HG02840 (cell line): ENCODE data around the gene IQSEC1.

Experiments used
- ATAC-seq: cut with Tn5 transposase; IDR thresholded peaks from one replicate; pipeline ENCODE4 v1.9.1; 2021; ENCODE audit warnings: mild to moderate bottlenecking, moderate library complexity, moderate number of reproducible peaks; ENCODE audit not compliant: unreplicated experiment, low FRiP score

Gene IQSEC1

DNA sequence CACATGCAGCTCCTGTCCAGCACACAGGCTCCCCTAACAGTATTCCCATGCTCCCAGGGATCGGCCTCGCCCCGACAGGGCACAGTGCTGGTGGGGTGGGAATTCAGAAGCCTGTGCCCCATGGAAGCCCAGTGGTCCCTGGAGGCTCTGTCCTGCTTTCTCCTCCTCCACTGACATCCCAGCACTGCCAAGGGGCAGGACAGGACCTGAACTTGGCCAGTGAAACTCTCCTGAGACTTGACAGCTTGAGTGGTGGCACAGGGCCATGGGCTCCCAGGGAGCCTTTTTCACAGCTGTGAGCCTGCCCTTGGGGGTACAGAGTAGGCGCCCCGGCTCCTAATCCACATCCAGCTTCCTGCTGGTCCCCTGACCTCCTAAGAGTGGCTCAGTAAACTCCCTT, 38.4 kb downstream of the IQSEC1 start:
- ATAC-seq, result no peak

DNA sequence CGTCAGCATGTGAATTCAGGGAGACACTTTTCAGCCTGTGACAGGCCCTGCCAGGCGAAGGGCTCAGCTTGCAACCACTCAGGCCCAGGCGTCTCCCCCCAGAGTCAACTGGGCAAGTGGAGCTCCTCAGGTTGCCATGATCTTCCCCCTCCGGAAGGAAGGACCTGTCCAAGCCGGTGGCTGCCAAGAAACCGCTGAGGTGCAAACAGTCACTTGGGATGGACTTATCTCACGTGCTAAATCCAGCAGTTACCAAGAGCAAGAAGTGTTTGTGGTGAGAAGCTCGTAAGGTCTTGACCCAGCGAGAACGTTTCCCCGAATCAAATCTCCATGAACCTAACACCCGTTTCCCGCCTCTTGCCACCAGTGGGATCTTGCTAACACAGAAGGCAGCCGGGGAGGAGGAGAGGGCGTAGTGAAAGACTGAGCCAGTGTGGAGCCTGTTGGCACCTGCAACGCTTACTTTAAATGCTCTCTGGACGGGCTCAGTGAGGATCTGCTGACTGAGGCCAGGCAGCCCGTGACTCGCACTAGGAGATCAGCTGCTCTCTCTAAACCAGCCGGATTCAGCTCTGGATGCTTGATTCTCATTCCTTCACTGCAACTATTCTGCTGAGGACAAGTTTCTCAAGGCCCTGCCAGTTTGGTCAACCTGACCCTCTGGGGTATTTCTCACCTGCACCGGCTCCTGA, 39.0 kb downstream of the IQSEC1 start:
- no peak for ATAC-seq

DNA sequence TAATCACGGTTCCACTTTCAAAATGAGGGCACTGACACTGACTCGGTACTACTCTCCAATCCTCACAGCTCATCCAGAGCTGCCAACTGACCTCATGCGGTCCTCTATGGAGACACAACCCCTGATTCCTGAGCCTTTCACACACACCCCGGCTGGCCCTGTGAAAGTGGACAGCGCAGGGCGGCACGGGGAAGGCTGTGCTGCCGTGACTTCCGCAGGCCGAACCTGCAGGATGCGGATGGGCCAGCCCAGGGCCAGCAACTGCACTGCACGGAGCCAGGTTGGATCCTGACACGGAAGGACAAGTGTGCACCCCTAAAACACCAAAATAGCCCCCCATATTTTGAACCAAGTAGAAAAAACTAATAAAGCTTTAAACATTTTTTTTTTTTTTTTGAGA, 41.0 kb downstream of the IQSEC1 start:
- no peak for ATAC-seq

DNA sequence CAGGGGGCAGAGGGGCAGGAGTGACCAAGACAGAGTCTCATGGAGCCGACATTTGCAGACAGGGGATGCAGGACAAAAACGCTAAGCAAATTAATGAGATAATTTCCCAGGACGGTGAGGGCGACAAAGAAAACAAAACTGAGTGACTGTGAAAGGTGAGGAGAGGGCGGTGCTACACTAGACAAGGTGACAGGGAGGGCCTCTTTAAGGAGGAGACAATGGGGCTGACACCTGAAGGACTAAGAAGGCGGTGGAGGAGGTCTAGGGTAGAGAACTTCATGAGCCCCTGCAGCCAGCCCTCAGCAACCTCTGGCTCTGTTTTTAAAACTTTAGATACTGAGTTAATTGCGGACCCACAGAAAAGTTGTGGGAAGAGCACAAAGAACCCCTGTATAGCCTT, 41.6 kb downstream of the IQSEC1 start:
- no peak for ATAC-seq

DNA sequence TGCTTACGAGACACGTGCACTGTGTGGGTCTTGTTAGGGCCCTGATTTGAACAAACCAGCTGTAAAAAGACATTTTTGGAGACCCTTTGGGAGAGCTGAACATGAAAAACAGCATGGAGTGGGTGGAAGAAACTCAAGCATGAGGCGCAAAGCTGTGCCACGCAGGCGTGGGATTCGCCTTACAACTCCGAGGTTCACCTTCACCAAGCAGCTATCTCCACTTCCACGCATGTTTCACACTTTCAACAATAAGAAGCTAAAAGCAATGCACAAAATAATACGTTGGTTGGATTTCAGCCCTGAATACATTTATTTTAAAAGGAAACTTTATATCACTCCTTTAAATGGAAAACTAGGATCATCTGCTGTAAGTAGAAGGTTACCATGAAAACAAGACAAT, 42.5 kb downstream of the IQSEC1 start:
- ATAC-seq, result no peak

DNA sequence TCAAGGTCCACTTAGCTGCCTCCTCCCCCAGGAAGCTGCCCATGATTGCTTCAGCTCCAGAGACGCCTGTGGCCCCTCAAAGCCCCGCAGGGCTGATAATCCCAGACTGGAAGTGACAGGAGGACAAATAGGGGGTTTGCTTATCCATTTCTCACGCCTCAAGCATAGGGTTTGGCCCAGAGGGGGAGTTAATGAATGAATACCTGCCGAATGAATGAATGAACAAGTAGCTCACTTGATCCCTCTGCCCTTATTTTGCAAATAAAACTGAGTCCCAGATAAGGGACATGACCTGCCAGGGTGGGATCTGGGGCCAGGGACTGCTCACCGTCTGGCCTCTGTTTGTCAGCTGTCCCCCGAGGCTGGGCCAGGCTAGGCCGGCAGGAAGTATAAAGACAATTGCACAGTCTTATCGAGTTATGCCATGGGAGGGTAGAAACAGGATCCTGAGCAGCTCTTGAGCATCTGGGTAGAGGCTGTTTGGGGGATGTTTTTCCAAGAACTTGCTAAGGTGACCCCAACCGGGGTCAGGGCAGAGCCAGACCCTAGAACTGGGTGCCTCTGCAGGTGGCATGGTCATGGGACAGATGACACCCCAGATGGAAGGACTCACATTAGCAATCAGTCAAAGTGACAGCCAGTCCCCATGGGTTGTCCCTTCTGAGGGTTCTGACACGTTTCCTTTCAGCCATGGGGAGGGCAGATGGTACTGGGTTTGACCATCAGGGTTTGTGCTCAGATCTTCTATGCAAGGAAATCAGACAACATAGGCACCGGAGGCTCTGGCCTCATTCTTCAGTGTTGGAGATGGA, 45.0 kb downstream of the IQSEC1 start:
- ATAC-seq, result no peak

DNA sequence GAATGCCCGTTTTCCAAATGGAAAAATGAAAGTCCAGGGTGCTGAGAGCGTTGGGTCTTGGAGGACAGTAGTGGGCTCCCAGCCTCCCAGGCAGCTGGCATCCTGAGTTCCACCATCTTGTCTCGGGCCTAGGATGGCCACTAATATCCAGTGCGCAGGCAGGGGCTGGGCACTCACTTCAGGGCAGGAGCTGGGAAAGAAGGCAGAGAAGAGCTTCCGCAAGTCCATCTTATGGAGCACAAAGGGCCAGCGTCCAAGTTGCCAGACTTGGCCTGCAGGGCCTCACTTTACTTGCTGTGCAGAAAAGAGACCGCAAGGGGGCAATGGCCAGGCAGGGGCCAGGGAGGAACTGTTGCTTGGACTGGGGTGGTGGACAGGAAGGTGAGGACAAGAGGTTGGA, 46.1 kb downstream of the IQSEC1 start:
- no peak for ATAC-seq

DNA sequence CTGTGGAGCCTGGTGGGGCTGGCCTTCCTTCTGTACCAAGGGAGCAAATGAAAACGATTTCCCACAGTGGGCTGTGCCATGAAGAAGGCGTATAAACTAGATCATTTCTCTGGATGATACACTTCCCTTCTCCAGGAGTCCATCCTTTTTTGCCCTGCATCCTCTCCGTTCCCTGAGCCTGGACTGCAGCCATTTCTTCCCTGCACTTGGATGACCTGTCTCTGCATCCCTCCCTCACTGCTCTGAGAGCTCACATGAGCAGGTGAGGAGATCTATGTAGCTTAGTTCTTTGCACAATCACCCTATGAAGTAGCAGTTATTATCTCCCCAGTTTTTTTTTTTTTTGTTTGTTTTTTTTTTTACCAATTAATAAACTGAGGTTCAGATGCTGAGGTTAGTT, 46.7 kb downstream of the IQSEC1 start:
- ATAC-seq, result no peak

DNA sequence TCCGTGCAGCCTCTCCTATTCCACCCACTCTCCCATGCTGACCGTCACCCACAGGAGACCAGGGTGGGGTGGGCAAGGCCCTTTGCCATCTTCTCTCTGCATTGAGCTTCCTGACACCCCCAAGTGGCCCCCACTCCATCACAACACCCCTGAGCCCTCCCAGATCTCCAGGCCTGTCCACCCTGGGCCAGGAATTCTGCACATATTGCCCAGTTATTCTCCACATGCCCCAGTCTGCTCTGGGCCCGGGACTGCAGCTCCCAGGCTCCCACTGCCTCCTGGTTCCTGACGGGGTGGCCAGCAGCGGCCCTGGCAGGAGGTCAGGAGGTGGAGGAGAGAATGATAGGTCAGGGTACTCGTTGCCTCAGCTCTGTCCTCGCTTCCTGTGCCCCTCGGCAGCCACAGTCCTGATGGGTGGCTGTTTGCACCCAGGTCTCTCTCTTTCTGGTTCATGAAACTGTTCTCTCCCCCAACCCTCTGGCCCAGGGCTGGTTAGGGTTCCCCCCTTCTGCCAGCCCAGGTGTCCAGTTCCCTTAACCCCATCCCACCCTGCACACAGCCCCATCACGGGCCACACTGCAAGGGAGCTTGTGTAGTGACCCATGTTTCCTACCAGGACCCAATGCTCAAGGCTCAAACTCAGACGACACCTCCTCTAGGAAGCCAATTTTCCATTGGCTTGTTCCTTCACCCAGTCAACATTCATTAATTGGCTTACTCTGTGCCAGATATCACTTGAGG, 47.3 kb downstream of the IQSEC1 start:
- ATAC-seq, result no peak

DNA sequence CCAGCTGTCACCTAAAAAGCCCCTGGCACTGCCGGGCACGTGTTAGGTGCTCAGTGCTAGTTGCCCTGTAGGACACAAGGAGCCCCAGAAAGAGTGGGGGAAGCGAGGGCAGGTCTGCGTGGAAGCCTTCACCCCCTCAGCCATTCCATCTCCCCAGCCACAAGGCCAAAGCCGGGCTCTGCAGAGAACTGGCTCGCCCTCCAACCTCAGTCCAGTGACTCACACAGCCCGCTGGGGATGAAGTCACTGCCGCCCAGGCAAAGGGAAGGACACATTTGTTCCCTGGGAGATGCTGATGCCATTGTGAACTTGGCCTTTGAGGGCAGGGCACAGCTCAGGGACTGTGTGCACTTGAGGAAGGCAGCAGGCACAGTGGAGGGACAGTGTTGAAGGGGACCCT, 48.1 kb downstream of the IQSEC1 start:
- no peak for ATAC-seq

DNA sequence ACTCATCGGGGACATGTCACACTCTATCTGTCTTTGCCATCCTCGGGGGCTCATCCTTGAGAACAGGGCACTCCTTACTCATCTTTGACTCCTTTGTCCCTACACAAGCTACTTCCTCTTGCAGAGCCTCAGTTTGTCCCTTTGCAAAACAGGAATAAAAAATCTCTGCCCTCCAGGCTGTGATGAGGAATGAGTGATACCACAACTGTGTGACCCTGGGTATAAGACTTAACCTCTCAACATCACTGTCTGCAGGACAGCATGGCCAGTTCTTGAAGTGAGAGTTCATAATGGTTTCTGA, 48.5 kb downstream of the IQSEC1 start:
- ATAC-seq, result no peak

DNA sequence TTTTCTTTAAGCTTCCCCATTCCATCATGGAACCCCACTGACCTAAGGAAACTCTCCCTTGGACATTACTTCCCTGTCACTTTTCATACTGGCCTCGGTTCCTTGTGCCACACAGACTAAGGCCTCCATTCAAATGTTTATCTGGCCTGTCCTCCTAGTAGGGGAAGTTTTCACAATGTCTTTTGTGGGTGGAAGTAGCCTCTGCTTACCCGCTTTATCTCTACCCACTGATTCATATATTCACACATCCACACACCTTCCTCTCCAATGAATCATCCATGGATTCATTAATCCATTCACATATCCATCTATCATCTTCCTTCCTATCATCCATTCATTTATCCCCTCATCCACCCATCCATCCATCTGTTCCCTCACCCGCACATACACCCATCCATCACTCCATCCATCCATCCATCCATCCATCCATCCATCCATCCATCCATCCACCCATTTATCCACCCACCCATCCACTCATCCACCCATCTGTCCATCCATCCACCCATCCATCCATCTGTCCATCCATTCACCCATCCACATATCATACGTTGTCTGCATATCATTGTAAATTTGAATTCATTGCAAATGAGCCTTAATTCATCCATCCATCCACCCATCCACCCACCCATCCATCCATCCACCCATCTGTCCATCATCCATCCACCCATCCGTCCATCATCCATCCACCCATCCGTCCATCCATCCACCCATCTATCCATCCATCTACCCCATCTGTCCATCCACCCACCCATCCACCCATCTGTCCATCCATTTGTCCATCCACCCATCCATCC, 49.1 kb downstream of the IQSEC1 start:
- ATAC-seq, result no peak

DNA sequence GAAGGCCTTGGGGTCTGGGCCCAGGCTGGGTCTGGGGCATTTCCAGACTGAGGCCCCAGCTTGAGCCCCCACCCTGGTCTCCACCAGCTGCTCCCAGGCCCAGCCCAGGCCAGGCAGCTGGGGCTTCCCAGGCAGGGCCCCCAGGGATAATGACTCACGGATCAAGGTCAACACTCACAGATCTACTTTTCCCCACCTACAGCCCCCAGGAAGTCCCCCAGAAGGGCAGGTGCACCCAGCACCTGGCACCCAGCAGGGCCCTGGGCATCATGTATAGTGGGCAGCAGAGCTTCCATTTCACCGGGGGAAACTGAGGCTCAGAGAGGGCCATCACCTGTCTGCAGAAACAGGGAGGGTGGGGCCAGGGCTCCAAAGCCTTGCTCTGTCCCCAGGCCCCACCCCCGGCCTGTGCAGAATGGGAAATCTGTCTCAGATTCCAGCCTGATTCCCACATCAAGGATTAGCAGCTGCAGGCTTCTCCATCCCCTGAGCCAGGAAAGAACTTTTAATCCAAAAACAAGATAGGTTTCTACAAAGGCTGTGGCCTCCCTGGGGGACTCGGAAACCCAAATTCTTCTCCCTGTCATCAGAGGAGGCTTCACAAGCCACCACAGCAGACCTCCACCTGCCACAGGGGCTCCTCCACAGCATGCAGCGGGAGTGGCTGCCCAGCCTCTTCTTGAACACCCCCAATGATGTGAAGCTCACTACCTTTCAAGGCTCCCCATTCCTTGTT, 49.8 kb downstream of the IQSEC1 start:
- no peak for ATAC-seq

DNA sequence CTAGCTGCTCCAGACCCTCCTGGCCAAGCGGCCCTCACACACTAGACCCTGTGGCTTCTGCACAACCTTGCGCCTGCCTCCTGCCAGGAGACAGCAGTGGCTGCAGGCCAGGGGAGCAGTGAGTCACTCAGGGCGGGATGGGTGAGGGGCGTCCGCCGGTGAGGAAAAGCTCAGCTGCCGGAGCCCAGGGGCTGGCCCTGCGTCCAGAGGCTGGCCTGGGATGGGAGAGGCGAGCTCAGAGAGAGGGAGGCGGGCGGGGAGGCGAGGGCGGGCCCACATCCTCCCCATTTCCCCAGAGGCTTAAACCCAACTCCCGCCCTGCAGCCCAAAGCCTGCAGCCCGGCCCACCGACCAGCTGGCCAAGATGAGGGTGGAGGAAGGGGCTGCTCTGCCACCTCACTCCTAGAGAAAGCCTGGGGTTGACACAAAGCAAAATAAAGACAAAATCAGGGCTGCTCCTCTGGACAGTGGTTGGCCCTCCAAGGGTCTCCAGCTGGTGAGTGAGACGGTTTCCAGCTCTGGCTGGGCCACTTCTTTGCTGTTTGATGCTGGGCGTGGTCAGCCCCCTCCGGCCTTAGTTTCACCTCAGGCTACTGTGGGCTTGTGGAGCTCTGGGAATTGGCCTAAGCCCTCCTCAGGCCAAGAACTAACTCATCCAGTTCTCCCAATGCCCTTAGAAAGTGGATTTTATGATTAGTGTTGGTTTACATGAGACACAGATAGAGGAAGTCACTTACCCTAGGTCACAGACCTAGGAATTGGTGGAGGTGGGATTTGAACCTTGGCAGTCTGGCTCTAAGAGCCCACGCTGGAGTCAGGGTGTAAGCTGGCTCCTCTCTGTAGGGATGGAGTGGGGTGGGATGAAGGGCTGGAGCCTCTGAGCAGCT, 50.6 kb downstream of the IQSEC1 start:
- ATAC-seq, result no peak

DNA sequence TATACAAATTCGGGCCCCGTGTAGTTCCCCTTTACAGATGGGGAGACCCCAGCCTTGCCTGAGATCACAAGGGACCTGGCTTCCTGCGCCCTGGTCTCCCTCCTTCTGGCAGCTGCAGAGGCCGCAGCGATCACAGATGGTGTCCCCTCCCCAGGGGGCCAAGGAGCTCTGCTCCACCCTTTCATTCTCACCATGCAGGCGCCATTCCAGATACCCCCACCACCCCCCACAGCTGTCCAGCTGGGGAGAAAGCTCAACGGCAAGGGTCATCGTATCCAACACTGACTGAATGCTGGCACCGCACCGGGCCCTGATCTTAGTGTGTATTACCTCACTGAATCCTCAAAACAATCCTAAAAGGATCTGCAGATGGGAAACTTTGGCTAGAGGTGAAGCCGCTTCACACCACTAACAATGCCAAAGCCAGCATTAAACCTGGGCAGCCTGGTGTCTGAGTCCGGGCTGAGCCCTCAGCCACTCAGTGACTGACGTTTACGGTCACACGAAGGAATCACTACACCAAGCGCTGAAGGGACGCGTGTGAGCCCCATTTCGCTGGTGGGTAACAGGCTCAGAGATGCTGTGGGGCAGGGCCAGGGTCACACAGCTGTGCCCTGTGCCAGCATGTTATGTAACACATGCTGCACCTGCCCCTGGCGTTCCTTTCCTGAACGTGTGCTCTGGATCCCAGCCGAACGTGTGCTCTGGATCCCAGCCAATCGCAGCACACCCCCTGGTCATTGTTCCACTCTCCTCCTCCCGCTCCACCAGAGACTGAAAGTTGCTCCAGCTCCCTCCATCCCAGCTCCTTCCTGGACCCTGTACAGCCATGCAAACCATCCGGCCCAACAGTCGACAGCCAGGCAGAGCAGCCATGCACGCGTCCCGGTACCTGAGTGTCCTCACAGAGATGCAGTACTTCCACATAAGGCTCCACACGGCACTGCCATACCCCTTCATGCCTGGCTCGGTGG, 51.8 kb downstream of the IQSEC1 start:
- ATAC-seq, result no peak

DNA sequence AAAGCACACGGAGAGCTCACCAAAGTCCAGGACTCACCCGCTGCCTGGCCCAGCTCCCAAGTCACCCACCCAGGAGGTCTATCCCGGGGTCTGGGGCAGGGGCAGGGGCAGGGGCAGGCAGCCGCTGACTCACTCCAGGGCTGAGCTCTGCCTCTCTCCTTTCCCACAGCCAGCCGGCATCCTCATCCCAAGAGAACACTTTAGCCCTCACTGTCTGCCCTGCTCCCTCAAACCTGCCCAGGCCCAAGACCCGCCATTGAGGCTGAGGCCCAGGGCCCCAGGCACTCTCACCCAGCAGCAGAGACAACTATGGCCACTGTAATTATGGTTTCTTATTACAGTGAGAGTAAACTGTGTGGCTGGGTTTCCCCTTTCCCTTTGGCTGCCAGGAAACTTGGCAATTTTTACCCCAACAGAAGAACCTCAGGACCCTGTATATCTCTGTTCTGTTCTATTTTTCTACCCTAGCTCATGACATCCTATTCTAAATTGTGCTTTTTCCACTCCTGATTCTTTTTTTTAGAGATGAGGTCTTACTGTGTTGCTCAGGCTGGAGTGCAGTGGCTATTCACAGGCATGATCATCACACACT, 53.0 kb downstream of the IQSEC1 start:
- no peak for ATAC-seq

DNA sequence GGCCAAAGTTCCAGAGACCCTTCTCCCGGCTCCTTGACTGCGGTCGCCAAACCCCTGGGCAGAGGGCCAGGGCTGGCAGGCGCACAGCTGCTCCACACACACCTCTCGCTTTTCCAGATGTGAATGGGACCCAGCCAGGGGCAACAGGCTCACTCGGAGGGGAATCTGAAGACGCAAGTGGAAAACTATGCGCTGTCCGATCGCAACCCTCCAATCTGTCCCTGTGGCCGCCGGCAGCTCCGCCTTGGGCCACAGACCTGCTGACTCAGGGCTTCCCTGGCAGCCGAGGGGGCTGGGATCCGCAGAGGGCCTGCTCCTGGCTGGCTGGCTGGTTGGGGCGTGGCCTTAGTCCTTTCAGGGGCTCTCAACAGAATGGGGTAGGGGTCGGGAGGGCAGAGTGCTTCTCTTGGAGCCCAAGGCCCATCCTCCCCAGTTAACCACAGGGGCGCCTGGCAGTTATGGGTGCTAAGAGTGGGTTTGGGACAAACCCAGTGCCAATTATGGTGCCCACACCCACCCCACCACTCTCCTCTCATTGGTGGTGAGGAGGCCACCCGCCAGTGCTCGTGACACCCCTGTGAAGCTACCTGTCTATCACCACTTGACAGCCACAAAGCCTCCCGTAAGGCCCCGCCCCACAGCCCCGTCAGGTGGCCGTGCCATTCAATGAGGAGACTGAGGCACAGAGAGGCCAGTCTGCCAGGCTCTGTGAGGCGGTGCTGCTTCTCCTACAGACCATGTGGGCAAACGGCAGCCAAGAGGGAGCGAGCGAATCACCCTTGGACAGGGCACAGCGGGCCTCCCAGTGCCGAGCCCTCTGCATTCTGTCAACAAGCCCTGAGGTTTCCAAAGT, 53.8 kb downstream of the IQSEC1 start:
- ATAC-seq, result no peak
